OCI-LY7 (cell line): ENCODE results near the gene FOXO3.

ENCODE experiments used
- CTCF ChIP-seq: fragments of 200-600 bp; sonication (generic); conservative IDR thresholded peaks from 2 replicates; pipeline ENCODE4 v1.5.1; 2014; ENCODE audit warnings: mild to moderate bottlenecking, antibody characterized with exemption, low read length, moderate library complexity, mixed read lengths
- EZH2phosphoT487 ChIP-seq: fragments of 200-600 bp; sonication (generic); IDR thresholded peaks from 2 replicates; pipeline ENCODE4 v1.6.1; 2018; ENCODE audit warnings: low read depth, borderline replicate concordance, mild to moderate bottlenecking, mixed run types, antibody characterized with exemption, low read length, moderate library complexity, mixed read lengths

- no peak for TF ChIP-seq CTCF
- no peak for TF ChIP-seq EZH2phosphoT487
Measured at GRCh38 chr6:108711071-108711470, 150.4 kb downstream of the FOXO3 start.
